ENCODE data around the gene RIC8B.

The RIC8B gene

GRCh38 chr12:106924268-106924861, 149.9 kb downstream of the RIC8B start:
- in situ Hi-C loops (cut with MboI; ENCODE audit: low sequenced_read_pairs) = loop anchor here (25.0 kb wide), 2 partner anchors 562 to 687 kb away; partner anchors contain the start of genes CKAP4 and POLR3B

- in situ Hi-C loops (cut with MboI; ENCODE audit: low sequenced_read_pairs) = no loop called here
These were observed 152.2 kb downstream of the RIC8B start for GRCh38 chr12:106926657-106927056.

DNA sequence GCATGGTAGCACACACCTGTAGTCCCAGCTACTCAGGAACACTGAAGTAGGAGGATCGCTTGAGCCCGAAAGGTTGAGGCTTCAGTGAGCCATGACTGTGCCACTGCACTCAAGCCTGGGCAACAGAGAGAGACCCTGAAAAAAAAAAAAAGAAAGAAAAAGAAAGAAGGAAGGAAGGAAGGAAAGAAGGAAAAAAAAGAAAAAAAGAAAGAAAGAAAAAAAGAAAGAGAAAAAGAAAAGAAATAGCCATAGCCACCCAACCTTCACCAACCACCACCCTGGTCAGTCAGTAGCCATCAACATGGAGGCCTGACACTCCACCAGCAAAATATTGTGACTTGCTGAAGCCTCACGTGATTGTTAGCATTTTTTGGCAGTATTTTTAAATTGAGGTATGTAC, 159.8 kb downstream of the RIC8B start:
- in situ Hi-C loops (cut with MboI; ENCODE audit: low sequenced_read_pairs) = no loop called here

Data from HL-60/S4 (cell line).